ENCODE results near the gene FAM204A.

FAM204A gene

GRCh38 chr10:118341791-118342637 is at the start of gene FAM204A:
Gene FAM204A (minus strand): TSS chr10:118342324. CDS start chr10:118336415, 5,909 bp downstream.
- peak; percentile 54 for TF ChIP-seq ZFX (IDR thresholded peaks at IDR 0.05)
- TF ChIP-seq CTCF (conservative IDR thresholded peaks at IDR 0.05), result no peak
- H3K27ac ChIP-seq, result peak within 1 kb of the TSS; percentile 87

DNA sequence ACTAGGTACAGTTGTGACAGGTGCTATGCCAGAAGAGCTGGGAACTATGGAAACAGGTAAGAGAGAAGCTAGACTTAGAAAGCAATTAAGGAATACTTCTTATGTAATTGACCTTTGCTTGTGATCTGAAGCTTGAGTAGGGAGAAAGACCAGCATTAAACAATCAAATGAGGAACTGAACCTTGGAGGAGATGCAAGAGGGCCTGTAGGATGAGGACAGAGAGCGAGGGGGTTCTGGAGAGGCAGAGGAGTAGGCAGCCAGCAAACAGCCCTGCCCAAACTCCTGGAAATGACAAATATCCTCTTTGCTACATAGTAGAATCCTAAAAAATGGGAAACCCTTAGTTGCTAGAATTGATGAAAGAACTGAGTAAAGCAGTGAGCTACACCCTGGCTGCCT is 41.6 kb upstream of the FAM204A start:
- TF ChIP-seq ZFX (IDR thresholded peaks at IDR 0.05) (no peak), CTCF (conservative IDR thresholded peaks at IDR 0.05) (no peak)
- H3K27ac ChIP-seq, result no peak overlapping the region

DNA sequence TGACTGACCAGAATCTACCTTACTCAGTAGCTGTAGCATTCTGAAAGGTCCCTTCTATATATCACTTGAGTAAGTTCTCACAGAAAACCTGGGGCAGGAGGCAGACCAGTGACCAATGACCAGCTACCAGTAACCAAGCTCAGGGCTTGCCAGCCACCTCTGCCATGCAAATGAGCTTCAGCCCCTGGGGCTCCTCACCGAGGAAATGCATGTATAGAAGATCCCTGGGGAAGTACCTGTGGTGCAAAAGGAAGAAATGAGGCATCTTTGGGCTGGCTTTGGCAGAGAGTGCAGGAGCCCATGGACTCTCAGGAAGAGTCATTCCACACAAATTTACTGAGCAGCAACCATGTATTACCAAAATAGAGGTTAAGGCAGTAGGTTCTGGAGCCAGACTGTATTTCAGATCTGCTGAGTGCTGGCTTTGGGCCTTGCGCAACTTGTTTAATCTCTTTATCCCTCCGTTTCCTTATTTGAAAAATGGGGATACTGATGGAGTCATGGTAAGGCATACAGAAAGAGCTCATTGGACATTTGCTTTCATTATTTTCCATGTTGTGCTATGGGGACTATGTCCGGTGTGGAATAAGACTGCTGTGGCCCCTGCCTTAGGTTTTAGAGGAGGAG is 41.1 kb upstream of the FAM204A start:
- no peak for TF ChIP-seq CTCF (conservative IDR thresholded peaks at IDR 0.05)
- TF ChIP-seq ZFX (IDR thresholded peaks at IDR 0.05), result no peak
- H3K27ac ChIP-seq, result no peak overlapping the region

GRCh38 chr10:118374404-118374803 is 32.3 kb upstream of the FAM204A start:
- TF ChIP-seq ZFX (IDR thresholded peaks at IDR 0.05) (no peak), CTCF (conservative IDR thresholded peaks at IDR 0.05) (no peak)
- no peak overlapping the region for H3K27ac ChIP-seq

DNA sequence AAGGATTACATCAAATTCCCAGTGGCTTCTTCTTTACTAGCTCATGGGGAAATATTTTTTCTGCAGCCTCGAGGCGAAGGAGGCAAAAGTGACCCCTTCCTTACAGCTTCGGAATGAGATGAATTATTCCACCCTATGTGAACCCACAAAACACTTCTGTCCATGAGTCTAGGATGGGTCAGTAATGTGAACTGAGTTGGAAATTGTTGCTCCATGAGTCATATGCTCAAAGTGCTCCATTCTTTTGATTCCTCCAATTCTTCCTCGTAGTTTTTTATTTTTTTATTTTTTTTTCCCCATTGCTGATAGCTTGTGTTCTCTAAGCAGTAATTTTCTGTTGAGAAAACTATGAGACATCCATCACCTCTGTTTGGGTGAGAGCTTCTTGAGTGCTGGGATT is 31.7 kb upstream of the FAM204A start:
- no peak overlapping the region for H3K27ac ChIP-seq

GRCh38 chr10:118370499-118370898 is 28.4 kb upstream of the FAM204A start:
- no peak overlapping the region for H3K27ac ChIP-seq
- TF ChIP-seq ZFX (IDR thresholded peaks at IDR 0.05), result no peak
- no peak for TF ChIP-seq CTCF (conservative IDR thresholded peaks at IDR 0.05)

More for the DNA sequence above, 31.7 kb upstream of the FAM204A start:
- TF ChIP-seq CTCF (conservative IDR thresholded peaks at IDR 0.05) (no peak), ZFX (IDR thresholded peaks at IDR 0.05) (no peak)

GRCh38 chr10:118369641-118370205 is 27.6 kb upstream of the FAM204A start:
- H3K27ac ChIP-seq, result no peak overlapping the region
- TF ChIP-seq CTCF (conservative IDR thresholded peaks at IDR 0.05), result no peak
- no peak for TF ChIP-seq ZFX (IDR thresholded peaks at IDR 0.05)
